GM23338 (cell line): ENCODE results near the gene CSTB. TPM values are rescaled to one million over a fixed set of nuclear protein-coding genes. Genes with fewer than 3 reads are reported as not detected.

Experiments used
- ATAC-seq: fragments of 200-7000 bp; cut with Tn5 transposase; 3 replicates; pipeline ENCODE4 v1.9.1; 2020
- DNase-seq: peaks from one replicate; pipeline ENCODE4 v3.0.0-alpha.2; 2015; ENCODE audit warnings: low spot score
- H2AFZ ChIP-seq: fragments of 200-600 bp; sonication (generic); 2 replicates; pipeline ENCODE4 v1.8.0; 2016; ENCODE audit warnings: antibody characterized with exemption, mild to moderate bottlenecking, moderate library complexity
- H3F3A ChIP-seq: fragments of 200-600 bp; sonication (generic); replicated peaks from 2 replicates; pipeline ENCODE4 v1.8.0; 2017; ENCODE audit warnings: antibody characterized with exemption, mixed run types, low read depth
- H3K27ac ChIP-seq: fragments of 200-600 bp; sonication (generic); 2 replicates; pipeline ENCODE4 v1.6.1; 2016; ENCODE audit warnings: low read depth
- H3K27me3 ChIP-seq: fragments of 200-600 bp; sonication (generic); 2 replicates; pipeline ENCODE4 v1.8.0; 2016; ENCODE audit warnings: mild to moderate bottlenecking, mixed run types, moderate library complexity; ENCODE audit not compliant: insufficient read depth
- H3K36me3 ChIP-seq: fragments of 200-600 bp; sonication (generic); 2 replicates; pipeline ENCODE4 v1.8.0; 2016; ENCODE audit warnings: mild to moderate bottlenecking; ENCODE audit not compliant: insufficient read depth
- H3K4me1 ChIP-seq: fragments of 200-600 bp; sonication (generic); 2 replicates; pipeline ENCODE4 v1.8.0; 2016; ENCODE audit warnings: mild to moderate bottlenecking, moderate library complexity; ENCODE audit not compliant: insufficient read depth
- H3K4me2 ChIP-seq: fragments of 200-600 bp; sonication (generic); 2 replicates; pipeline ENCODE4 v1.7.1; 2017; ENCODE audit warnings: mixed run types
- H3K4me3 ChIP-seq: fragments of 200-600 bp; sonication (generic); 2 replicates; pipeline ENCODE4 v1.6.1; 2016; ENCODE audit warnings: mixed run types
- H3K79me2 ChIP-seq: fragments of 200-600 bp; sonication (generic); replicated peaks from 2 replicates; pipeline ENCODE4 v1.8.0; 2017; ENCODE audit warnings: mild to moderate bottlenecking; ENCODE audit not compliant: insufficient read depth
- H3K9me2 ChIP-seq: fragments of 200-600 bp; sonication (generic); 2 replicates; pipeline ENCODE4 v1.8.0; 2017; ENCODE audit not compliant: insufficient read depth
- H4K20me1 ChIP-seq: fragments of 200-600 bp; sonication (generic); replicated peaks from 2 replicates; pipeline ENCODE4 v1.8.0; 2017; ENCODE audit warnings: mild to moderate bottlenecking; ENCODE audit not compliant: insufficient read depth
- H3K27ac Mint-ChIP-seq: 2 replicates; pipeline ENCODE4 v1.8.0; 2020; ENCODE audit warnings: inconsistent platforms, mild to moderate bottlenecking, moderate library complexity, mixed read lengths
- H3K27me3 Mint-ChIP-seq: 3 replicates; pipeline ENCODE4 v1.8.0; 2022; ENCODE audit warnings: low read depth, mild to moderate bottlenecking, moderate library complexity, mixed read lengths, inconsistent platforms; ENCODE audit not compliant: insufficient read depth, poor library complexity
- H3K36me3 Mint-ChIP-seq: 3 replicates; pipeline ENCODE4 v1.8.0; 2021; ENCODE audit warnings: low read depth, mild to moderate bottlenecking, inconsistent platforms, moderate library complexity, mixed read lengths
- H3K4me1 Mint-ChIP-seq: 3 replicates; pipeline ENCODE4 v1.8.0; 2020; ENCODE audit warnings: mild to moderate bottlenecking, inconsistent platforms, mixed read lengths
- H3K4me3 Mint-ChIP-seq: 3 replicates; pipeline ENCODE4 v1.8.0; 2021; ENCODE audit warnings: moderate library complexity, mild to moderate bottlenecking, inconsistent platforms, mixed read lengths
- H3K9me3 Mint-ChIP-seq: 3 replicates; pipeline ENCODE4 v1.8.0; 2020; ENCODE audit warnings: moderate library complexity, mild to moderate bottlenecking, inconsistent platforms, mixed read lengths
- CREB1 ChIP-seq: fragments of 250-450 bp; sonication (Bioruptor Pico); IDR thresholded peaks from 2 replicates; pipeline ENCODE4 v1.5.0; 2020; ENCODE audit warnings: low read depth, mild to moderate bottlenecking, moderate library complexity
- CTCF ChIP-seq, 2 experiments: fragments of 200-600 bp in 1 of 2; sonication (generic) in 1 of 2; conservative IDR thresholded peaks; 2 replicates each; pipeline versions ENCODE4 v1.5.1 to v1.6.1; 2016 to 2017; ENCODE audit warnings: antibody characterized with exemption in 2 of 2, low read depth in 2 of 2, mild to moderate bottlenecking in 2 of 2, moderate library complexity in 1 of 2
- ETS1 ChIP-seq: IDR thresholded peaks from 2 replicates; pipeline ENCODE4 v1.6.1; 2016; ENCODE audit warnings: antibody characterized with exemption
- EZH2 ChIP-seq: fragments of 200-600 bp; sonication (generic); IDR thresholded peaks from one replicate; pipeline ENCODE4 v1.8.0; 2017; ENCODE audit warnings: antibody characterized with exemption, mild to moderate bottlenecking, low read depth; ENCODE audit not compliant: unreplicated experiment
- EZH2phosphoT487 ChIP-seq: fragments of 200-600 bp; sonication (generic); IDR thresholded peaks from one replicate; pipeline ENCODE4 v1.8.1; 2018; ENCODE audit warnings: antibody characterized with exemption; ENCODE audit not compliant: unreplicated experiment
- JUNB ChIP-seq: IDR thresholded peaks from one replicate; pipeline ENCODE4 v1.6.1; 2016; ENCODE audit warnings: antibody characterized with exemption; ENCODE audit not compliant: unreplicated experiment
- NANOG ChIP-seq: IDR thresholded peaks from 2 replicates; pipeline ENCODE4 v1.6.1; 2016; ENCODE audit warnings: antibody characterized with exemption, borderline replicate concordance
- POLR2AphosphoS5 ChIP-seq: IDR thresholded peaks from 2 replicates; pipeline ENCODE4 v1.6.1; 2016; ENCODE audit warnings: antibody characterized with exemption, low read depth
- REST ChIP-seq: IDR thresholded peaks from one replicate; pipeline ENCODE4 v1.6.1; 2018; ENCODE audit warnings: antibody characterized with exemption; ENCODE audit not compliant: unreplicated experiment
- STAT1 ChIP-seq: IDR thresholded peaks from one replicate; pipeline ENCODE4 v1.6.1; 2016; ENCODE audit warnings: antibody characterized with exemption; ENCODE audit not compliant: unreplicated experiment
- ZNF114 ChIP-seq: fragments of 250-450 bp; sonication (Bioruptor Pico); IDR thresholded peaks from 2 replicates; pipeline ENCODE4 v1.5.0; 2020; ENCODE audit warnings: mild to moderate bottlenecking, moderate library complexity
- ZNF331 ChIP-seq: fragments of 250-450 bp; sonication (Bioruptor Pico); IDR thresholded peaks from 2 replicates; pipeline ENCODE4 v1.5.0; 2020; ENCODE audit warnings: low read depth, mild to moderate bottlenecking, moderate library complexity
- polyA plus RNA-seq: library from polyadenylated mRNA; unstranded; fragments of >200 nt; fragmentation: Nextera tagmentation; extraction: Ambion mirVana; gene quantifications from 2 replicates; pipeline ENCODE4 v1.2.1, GENCODE V29; 2016
- total RNA-seq: library from RNA; depleted of rRNA; stranded (reverse); fragments of >200 nt; shearing (Covaris generic); gene quantifications from 2 replicates; pipeline ENCODE4 v1.2.3, GENCODE V29; 2014
- TF ChIP-seq, protein P1 (sequence below): fragments of 250-450 bp; sonication (Bioruptor Pico); IDR thresholded peaks from 2 replicates; pipeline ENCODE4 v1.5.0; 2020; ENCODE audit warnings: mild to moderate bottlenecking, moderate library complexity

CSTB gene
- total and polyA plus RNA-seq, 2 experiments from 2014 or later = 10.0 to 142 TPM

DNA sequence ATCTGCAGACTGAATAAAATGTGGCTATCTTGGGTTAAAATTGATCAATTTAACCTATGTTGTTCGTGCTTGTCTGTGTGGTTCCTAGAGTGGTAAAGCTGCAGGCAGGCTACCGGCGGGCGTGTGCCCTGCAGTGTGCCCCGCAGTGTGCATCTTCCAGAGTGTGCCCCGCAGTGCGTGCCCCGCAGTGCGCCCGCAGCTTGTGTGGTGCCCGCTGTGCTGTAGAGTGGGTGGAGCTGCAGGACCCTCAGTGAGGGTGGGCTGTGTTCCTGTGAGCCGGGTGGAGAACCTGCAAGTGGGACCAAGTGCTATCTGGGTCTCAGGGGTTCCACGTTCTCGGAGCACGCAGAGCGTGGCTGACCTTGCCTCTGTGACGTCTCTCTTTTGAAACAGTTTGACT is 24.0 kb upstream of the CSTB start:
- Histone ChIP-seq H4K20me1 (no peaks in the 10 kb centered on the region; the same call in 1 of the 2 replicates), H3K4me3 (no peak overlapping the region), H3K4me1 (no peaks in the 10 kb centered on the region), H3K27me3 (no peaks in the 10 kb centered on the region), H3K27ac (no peak overlapping the region), H3K4me2 (no peak overlapping the region), H3K79me2 (peaks cover 4% of the 10 kb centered on the region), H3K36me3 (peaks cover 26% of the 10 kb centered on the region), H3F3A (0 out of 2 replicates have a peak, but pooled peaks cover 3% of the 10 kb centered on the region), H3K9me2 (no peaks in the 10 kb centered on the region), H2AFZ (no peak overlapping the region)
- Mint-ChIP-seq H3K4me1 (no peaks in the 10 kb centered on the region), H3K36me3 (peaks cover 86% of the 10 kb centered on the region), H3K4me3 (no peak overlapping the region), H3K9me3 (no peaks in the 10 kb centered on the region), H3K27me3 (peaks cover 14% of the 10 kb centered on the region), H3K27ac (no peak overlapping the region)
- no peak for ATAC-seq
- TF ChIP-seq POLR2AphosphoS5 (no peak), EZH2phosphoT487 (no peak), ZNF331 (no peak), ETS1 (no peak), JUNB (no peak), ZNF114 (CRISPR knock-in tag) (no peak), NANOG (no peak), REST (no peak), STAT1 (no peak), CREB1 (CRISPR knock-in tag) (no peak), EZH2 (no peak), CTCF (conservative IDR thresholded peaks at IDR 0.05; ENCODE audit: low read depth in 2 of 2) (no peak)
- TF ChIP-seq, protein P1, sequence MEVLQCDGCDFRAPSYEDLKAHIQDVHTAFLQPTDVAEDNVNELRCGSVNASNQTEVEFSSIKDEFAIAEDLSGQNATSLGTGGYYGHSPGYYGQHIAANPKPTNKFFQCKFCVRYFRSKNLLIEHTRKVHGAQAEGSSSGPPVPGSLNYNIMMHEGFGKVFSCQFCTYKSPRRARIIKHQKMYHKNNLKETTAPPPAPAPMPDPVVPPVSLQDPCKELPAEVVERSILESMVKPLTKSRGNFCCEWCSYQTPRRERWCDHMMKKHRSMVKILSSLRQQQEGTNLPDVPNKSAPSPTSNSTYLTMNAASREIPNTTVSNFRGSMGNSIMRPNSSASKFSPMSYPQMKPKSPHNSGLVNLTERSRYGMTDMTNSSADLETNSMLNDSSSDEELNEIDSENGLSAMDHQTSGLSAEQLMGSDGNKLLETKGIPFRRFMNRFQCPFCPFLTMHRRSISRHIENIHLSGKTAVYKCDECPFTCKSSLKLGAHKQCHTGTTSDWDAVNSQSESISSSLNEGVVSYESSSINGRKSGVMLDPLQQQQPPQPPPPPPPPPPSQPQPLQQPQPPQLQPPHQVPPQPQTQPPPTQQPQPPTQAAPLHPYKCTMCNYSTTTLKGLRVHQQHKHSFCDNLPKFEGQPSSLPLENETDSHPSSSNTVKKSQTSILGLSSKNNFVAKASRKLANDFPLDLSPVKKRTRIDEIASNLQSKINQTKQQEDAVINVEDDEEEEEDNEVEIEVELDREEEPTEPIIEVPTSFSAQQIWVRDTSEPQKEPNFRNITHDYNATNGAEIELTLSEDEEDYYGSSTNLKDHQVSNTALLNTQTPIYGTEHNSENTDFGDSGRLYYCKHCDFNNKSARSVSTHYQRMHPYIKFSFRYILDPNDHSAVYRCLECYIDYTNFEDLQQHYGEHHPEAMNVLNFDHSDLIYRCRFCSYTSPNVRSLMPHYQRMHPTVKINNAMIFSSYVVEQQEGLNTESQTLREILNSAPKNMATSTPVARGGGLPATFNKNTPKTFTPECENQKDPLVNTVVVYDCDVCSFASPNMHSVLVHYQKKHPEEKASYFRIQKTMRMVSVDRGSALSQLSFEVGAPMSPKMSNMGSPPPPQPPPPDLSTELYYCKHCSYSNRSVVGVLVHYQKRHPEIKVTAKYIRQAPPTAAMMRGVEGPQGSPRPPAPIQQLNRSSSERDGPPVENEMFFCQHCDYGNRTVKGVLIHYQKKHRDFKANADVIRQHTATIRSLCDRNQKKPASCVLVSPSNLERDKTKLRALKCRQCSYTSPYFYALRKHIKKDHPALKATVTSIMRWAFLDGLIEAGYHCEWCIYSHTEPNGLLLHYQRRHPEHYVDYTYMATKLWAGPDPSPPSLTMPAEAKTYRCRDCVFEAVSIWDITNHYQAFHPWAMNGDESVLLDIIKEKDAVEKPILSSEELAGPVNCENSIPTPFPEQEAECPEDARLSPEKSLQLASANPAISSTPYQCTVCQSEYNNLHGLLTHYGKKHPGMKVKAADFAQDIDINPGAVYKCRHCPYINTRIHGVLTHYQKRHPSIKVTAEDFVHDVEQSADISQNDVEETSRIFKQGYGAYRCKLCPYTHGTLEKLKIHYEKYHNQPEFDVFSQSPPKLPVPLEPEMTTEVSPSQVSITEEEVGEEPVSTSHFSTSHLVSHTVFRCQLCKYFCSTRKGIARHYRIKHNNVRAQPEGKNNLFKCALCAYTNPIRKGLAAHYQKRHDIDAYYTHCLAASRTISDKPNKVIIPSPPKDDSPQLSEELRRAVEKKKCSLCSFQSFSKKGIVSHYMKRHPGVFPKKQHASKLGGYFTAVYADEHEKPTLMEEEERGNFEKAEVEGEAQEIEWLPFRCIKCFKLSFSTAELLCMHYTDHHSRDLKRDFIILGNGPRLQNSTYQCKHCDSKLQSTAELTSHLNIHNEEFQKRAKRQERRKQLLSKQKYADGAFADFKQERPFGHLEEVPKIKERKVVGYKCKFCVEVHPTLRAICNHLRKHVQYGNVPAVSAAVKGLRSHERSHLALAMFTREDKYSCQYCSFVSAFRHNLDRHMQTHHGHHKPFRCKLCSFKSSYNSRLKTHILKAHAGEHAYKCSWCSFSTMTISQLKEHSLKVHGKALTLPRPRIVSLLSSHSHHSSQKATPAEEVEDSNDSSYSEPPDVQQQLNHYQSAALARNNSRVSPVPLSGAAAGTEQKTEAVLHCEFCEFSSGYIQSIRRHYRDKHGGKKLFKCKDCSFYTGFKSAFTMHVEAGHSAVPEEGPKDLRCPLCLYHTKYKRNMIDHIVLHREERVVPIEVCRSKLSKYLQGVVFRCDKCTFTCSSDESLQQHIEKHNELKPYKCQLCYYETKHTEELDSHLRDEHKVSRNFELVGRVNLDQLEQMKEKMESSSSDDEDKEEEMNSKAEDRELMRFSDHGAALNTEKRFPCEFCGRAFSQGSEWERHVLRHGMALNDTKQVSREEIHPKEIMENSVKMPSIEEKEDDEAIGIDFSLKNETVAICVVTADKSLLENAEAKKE (CRISPR knock-in tag) = no peak
- no peak for DNase-seq
